ENCODE data around the gene TRAK2.
"Not testable (repeated sequence)": the region's sequence is repeated elsewhere in the genome, so short reads cannot be mapped to it uniquely, and the experiment has no call there.

TRAK2 gene

GRCh38 chr2:201369318-201369717 is 81.9 kb downstream of the TRAK2 start:
- not testable (repeated sequence) for H3K27ac ChIP-seq, H3K4me3 ChIP-seq

- no peak overlapping the region for H3K27ac ChIP-seq
- no peak overlapping the region for H3K4me3 ChIP-seq
Measured at GRCh38 chr2:201366146-201366545, 85.1 kb downstream of the TRAK2 start.

DNA sequence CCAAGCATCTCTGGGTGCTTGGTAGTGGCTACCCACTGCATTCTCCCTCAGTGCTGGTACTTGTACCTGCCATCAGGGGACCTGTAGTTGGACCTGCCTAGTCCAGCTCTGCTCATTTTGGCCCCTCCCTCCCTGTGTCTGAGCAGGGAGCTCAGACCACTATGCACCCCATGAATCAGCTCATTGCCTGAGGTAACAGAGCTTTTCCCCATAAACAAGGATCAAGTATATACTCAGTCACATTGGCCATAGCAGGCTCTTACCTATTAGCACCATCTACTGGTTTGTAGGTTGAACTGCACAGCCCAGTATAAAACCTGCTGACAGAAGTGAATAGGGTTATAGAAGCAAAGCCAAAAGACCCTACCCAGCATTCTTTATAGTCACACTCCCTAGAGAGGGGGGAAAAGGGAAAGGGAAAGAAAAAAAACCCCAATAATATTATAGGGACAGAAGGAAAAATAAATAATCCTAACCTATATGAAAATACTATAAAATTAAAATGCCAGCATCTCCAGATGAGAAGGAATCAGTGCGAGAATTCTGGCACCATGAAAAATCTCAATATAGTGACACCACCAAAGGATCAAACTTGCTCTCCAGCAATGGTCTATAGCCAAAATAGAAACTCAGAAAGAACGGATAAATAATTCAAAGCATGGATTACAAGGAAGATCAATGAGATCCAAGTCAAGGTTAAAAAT is 87.2 kb downstream of the TRAK2 start:
- no peak overlapping the region for H3K4me3 ChIP-seq
- H3K27ac ChIP-seq: no peak overlapping the region

DNA sequence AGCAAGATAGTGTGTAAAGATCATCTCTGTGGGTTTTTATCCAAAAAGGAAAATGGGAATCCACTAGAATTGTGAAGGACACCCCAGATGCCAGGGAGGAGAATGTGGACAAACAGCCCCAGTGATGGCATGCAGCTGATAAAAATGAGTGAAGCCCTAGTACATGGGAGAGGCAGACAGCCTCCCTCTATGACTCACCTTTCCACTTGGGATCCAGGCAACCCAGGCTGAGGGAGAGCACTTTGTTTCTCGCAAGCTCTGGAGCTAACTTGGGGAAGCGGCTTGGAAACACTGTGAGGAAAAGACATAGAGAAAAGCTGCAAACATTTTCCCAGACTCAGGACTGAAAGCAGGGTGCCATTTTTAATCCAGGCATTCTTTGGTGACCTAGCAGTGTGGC is 88.9 kb downstream of the TRAK2 start:
- no peak overlapping the region for H3K4me3 ChIP-seq

DNA sequence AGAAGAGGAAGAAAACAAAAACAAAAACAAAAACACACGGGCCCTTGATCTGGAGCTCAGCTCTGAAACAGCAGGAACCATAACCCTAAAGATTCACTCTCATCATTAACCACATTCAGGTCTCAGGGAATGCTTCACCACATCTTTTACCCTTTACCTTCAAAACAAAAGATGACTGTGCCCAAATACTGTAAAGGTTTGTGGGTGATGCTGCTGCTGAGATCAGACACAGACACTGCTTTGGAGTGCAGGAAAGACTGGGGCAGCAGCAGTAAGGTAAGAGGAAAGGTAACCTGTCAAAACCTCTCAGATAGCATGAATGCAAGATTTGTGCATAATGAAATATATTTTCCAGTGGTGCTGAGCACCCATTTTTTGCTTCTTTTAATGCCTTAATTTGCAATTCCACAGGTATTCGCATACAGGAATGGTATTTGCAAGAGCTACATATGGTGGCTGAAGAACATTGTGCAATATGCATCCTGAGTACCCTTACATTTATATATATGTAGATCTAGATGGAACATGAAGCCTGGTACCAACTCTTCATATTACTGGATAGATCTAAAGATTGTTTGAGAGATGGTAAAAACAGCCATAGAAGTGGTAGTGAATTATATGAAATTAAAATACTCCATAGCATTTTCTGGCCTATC is 90.1 kb downstream of the TRAK2 start:
- H3K4me3 ChIP-seq: no peak overlapping the region
- no peak overlapping the region for H3K27ac ChIP-seq

More for the DNA sequence above, 88.9 kb downstream of the TRAK2 start:
- no peak overlapping the region for H3K27ac ChIP-seq

- Histone ChIP-seq H3K27ac (no peak overlapping the region), H3K4me3 (no peak overlapping the region)
Measured at GRCh38 chr2:201360256-201360655, 91.0 kb downstream of the TRAK2 start.

- H3K4me3 ChIP-seq: no peak overlapping the region
- H3K27ac ChIP-seq: no peak overlapping the region
Measured at GRCh38 chr2:201358684-201359083, 92.6 kb downstream of the TRAK2 start.

GRCh38 chr2:201357221-201357620 is 94.0 kb downstream of the TRAK2 start, which contains the start of gene FLACC1:
FLACC1 (minus strand) TSS chr2:201357345; CDS start chr2:201351404, 5,941 bp downstream.
- H3K27ac ChIP-seq: peak within 1 kb of the TSS in 8 of 21 experiments; percentile 5 to 74 (median 34)
- no peak within 1 kb of the TSS for H3K4me3 ChIP-seq

DNA sequence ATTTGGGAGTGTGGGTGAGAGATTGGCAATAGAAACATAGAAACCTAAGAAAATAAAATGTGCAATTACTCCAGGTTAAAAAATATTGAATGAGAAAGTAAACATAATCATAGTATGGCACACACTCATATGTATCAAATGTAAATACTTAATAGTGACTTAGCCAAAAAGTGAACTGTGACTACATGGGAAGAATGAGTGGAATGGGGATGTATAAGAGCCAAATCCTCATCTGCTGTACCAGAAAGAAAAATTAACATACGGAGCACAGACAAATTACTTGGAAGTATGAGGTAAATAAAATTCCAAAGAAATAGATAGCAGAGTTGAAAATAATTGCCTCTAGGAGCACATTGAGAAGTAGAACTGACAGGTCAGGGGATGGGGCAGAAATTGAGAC is 98.1 kb downstream of the TRAK2 start:
- H3K27ac ChIP-seq: no peak overlapping the region
- H3K4me3 ChIP-seq: no peak overlapping the region

GRCh38 chr2:201350879-201351278 is 100.4 kb downstream of the TRAK2 start:
- Histone ChIP-seq H3K4me3 (no peak overlapping the region), H3K27ac (no peak overlapping the region)

DNA sequence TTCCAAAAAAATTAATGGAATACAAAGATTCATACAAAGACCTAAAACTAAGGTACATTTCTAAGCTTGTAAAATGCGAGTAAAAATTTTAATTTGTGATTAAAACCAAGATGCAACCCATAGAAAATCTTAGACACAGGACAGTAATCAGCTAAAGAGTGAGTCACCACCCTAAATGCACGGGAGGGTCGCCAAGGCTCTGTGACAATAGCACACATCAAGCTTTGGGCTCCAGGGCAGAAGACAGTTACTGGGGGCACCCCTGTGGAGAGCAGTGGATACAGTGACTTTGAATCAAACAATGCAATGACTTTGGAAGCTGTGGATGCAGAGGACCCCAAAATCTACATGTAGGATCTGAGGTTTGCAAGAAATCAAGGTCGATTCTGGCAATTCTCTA is 101.7 kb downstream of the TRAK2 start:
- no peak overlapping the region for H3K4me3 ChIP-seq

DNA sequence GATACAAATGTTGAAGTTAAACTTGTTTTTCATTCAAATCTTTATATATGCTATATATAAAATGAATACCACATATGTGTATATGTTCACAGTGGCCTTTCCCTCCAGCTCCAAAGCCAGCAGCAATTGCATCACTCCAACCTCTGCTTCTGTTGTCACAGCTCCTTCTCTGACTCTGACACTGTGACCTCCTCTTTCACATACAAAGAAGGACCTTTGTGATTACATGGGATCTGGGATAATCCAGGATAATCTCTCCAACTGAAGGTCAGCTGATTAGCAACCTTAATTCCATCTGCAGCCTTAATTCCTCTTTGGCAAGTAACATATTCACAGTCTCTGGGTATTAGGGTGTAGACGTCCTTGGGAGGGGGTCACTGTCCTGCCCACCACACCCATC is 102.5 kb downstream of the TRAK2 start:
- H3K4me3 ChIP-seq: no peak overlapping the region

More for the DNA sequence above, 101.7 kb downstream of the TRAK2 start:
- H3K27ac ChIP-seq: no peak overlapping the region

DNA sequence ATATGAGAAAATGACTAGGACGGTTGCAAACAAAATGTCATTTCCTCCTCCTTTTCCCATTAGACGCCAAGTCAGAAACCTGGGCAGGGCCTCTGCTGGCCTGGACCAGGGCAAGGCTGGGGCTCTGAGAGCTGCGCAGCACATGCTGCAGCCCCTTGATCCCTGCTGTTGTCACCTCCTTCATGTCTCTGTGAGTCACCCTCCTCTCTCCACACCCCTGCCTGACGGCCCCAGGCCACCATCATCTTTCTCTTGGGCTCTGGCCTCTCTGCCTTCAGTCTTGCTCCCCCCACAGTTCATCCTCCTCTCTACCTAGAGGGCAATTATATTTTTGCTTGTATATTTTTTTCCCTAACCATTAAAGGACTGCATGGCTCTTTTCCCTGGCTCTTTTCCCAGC is 104.1 kb downstream of the TRAK2 start:
- Histone ChIP-seq H3K4me3 (no peak overlapping the region), H3K27ac (no peak overlapping the region)

More for the DNA sequence above, 102.5 kb downstream of the TRAK2 start:
- H3K27ac ChIP-seq: no peak overlapping the region

DNA sequence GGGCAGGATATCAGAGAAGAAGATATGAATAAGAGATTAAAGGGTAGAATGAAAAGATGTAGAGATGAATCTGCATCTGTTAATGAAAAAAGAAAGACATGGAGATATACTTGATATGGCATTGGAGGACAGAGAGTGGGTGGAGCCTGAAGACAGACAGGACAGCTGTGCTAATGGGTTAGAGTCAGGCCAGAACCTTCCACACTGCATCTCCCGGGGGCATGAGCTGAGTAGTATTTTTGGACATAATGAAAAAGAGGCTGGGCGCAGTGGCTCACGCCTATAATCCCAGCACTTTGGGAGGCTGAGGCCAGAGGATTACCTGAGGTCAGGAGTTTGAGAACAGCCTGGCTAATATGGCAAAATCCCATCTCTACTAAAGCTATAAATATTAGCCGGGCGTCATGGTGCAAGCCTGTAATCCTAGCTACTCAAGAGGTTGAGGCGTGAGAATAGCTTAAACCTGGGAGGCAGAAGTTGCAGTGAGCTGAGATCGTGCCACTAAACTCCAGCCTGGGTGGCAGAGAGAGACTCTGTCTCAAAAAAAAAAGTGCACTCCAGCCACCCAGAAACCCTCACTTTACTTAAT is 105.5 kb downstream of the TRAK2 start:
- Histone ChIP-seq H3K4me3 (no peak overlapping the region), H3K27ac (no peak overlapping the region)

DNA sequence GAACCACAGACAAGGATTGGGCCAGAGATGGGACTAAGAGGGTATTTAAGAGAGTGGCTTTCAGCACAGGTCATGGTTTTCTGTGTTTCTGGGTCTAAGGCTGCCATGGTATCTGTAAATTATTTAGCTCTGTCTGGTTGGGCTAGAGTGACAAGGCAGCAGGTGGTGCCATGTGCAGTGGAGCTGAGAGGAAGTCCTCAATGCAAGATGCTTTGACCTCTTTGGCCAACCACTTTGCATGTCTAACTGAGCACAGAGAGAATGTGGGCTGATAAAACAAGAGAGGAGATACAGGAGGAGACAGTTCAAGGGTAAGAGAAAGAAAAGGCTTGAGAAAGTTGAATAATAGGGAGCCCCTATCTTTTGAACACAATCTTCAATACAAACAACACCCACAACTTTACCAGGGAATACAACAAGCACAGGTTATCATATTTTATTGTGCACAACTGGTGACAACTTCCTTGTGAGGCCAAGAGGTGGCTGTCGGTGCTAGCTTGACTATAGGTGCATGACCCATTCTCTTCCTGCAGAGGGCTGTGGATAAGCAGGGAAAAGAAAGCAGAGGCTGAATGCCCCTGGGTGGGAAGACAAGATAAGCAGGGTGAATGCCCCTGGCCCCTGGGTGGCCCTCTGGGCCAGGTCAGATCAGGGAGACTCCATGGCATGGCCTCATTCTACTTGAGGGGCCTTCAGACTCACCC is 106.4 kb downstream of the TRAK2 start:
- Histone ChIP-seq H3K27ac (no peak overlapping the region), H3K4me3 (no peak overlapping the region)

- no peak overlapping the region for H3K4me3 ChIP-seq
- no peak overlapping the region for H3K27ac ChIP-seq
Measured at GRCh38 chr2:201343559-201343958, 107.7 kb downstream of the TRAK2 start.

DNA sequence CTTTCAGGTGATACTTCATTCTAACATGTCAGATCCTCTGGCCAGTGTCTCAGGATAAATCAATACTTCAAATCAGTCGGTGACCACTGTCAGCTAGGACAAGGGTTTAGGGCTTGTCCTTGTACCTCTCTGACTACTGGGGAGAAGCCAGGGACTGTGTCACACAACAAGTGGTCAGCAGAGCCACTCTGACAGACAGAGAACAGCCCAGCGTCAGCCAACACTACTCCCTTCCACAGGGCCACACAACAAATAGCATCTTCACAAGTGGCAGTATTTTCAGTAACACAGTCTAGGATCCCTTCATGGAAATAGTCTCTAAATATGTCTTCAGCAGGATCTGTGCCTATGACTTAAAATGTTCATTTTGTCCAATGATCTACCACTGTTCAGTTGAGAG is 108.3 kb downstream of the TRAK2 start:
- Histone ChIP-seq H3K27ac (no peak overlapping the region), H3K4me3 (no peak overlapping the region)

GRCh38 chr2:201329409-201329808 is 121.8 kb downstream of the TRAK2 start:
- H3K4me3 ChIP-seq: no peak overlapping the region

GRCh38 chr2:201327678-201328077 is 123.6 kb downstream of the TRAK2 start:
- Histone ChIP-seq H3K27ac (no peak overlapping the region), H3K4me3 (no peak overlapping the region)

More at GRCh38 chr2:201329409-201329808, 121.8 kb downstream of the TRAK2 start:
- H3K27ac ChIP-seq: no peak overlapping the region

Data from skin epidermis (tissue), 12 donors.